Measurements from ENCODE around the gene PHOX2A.
"Not testable (repeated sequence)": the region's sequence is repeated elsewhere in the genome, so short reads cannot be mapped to it uniquely, and the experiment has no call there.

Gene PHOX2A

DNA sequence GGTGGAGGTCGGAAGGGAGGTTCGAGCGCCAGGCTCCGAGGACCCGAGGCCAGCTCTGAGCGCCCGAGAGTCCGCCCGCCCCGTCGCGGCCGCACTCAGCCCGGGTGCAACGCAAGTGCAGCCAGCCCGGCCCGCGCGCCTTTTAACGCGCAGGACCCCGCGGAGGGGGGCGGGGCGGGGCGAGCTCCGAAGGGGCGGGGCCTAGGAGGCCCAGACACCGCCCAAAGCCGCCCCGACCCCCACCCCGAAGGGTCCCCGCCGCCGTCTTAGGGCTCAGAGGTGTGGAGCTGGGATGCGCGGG, at the start of gene PHOX2A:
PHOX2A (minus strand) TSS at position 117 of the 301 bp plus-strand sequence. CDS start 172 bp downstream, outside the sequence.
- no peak for DNase-seq (ENCODE audit: low read depth)

DNA sequence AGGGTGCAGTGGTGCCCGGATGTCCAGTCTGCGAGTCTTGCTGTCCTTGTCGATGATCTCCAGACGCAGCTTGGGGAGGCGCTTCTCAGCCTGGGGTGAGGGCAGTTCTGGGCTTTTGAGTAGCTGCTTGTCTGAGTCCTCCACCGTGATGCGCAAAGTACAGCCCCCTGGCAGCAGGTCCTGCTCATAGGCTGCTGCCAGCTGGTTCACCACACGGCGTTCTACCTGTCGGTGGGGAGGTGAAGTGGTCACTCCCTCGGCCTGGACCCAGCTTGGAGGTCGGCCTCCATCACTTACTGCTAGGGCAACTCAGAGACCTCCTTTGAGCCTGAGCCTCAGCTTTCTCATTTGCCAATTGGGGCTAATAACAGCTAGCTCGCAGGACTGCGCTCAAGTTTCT, 49.4 kb upstream of the PHOX2A start:
- no peak for DNase-seq (ENCODE audit: low read depth)

GRCh38 chr11:72292106-72292785, 48.3 kb upstream of the PHOX2A start:
- DNase-seq (ENCODE audit: low read depth) = no peak

GRCh38 chr11:72290741-72291140, 46.8 kb upstream of the PHOX2A start:
- not testable (repeated sequence) for DNase-seq (ENCODE audit: low read depth)

- DNase-seq (ENCODE audit: low read depth) = no peak
Measured at GRCh38 chr11:72287293-72287692, 43.3 kb upstream of the PHOX2A start.

- DNase-seq (ENCODE audit: low read depth) = no peak
Measured at GRCh38 chr11:72283947-72284346, 40.0 kb upstream of the PHOX2A start.

- no peak for DNase-seq (ENCODE audit: low read depth)
Measured at GRCh38 chr11:72280726-72281315, 36.8 kb upstream of the PHOX2A start.

DNA sequence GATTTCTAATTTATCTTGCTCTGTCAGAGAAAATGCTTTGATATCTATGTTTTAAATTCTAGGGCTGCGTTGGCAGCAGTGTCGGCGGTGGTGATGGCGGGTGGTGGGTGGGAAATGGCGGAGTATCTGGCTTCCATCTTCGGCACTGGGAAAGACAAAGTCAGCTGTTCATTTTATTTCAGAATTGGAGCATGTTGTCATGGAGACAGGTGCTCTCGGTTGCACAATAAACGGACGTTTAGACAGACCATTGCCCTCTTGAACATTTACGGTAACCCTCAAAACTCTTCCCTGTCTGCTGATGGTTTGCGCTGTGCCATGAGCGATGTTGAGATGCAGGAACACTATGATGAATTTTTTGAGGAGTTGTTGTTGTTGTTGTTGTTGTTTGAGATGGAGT, 36.1 kb upstream of the PHOX2A start:
- no peak for DNase-seq (ENCODE audit: low read depth)

DNA sequence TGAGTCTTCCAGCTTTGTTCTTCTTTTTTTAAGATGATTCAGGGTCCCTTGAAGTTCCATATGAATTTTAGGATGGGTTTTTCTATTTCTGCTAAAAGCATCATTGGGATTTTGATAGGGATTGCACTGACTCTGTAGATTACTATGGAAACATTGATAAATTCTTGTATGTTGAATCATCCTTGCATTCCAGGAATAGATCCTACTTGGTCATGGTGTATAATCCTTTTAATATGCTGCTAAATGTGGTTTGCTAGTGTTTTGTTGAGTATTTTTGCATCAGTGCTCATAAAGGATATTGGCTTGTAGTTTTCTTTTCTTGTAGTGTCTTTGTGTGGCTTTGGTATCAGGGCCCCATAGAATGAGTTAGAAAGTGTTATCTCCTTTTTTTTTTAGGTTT, 34.9 kb upstream of the PHOX2A start:
- no peak for DNase-seq (ENCODE audit: low read depth)

DNA sequence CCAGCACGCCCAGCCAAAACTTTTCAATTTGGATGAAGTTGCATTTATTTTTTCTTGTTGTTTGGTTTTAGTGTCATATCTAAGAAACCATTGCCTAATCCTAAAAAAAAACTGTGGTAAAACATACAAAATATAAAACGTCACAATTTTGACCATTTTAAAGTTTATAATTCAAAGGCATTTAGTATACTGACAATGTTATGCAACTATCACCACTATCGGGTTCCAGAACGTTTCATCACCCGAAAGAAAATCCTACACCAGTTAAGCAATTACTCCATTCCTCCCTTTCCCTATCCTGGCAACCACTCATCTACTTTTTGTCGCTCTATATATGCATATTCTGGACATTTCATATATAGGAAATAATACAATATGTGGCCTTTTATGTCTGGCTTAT, 30.5 kb upstream of the PHOX2A start:
- no peak for DNase-seq (ENCODE audit: low read depth)

DNA sequence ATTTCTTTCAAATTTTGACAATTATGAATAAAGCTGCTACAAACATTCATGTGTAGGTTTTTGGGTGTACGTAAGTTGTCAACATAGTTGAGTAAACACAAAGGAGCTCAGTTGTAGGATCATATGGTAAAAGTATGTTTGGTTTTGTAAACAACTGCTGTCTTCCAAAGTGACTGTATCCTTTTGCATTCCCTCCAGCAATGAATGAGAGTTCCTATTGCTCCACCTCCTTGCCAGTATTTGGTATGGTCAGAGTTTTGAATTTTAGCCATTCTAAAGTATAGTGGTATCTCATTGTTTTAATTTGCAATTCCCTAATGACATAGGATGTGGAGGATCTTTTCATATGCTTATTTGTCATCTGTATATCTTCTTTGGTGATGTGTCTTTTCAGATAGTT, 28.0 kb upstream of the PHOX2A start:
- DNase-seq (ENCODE audit: low read depth) = no peak

DNA sequence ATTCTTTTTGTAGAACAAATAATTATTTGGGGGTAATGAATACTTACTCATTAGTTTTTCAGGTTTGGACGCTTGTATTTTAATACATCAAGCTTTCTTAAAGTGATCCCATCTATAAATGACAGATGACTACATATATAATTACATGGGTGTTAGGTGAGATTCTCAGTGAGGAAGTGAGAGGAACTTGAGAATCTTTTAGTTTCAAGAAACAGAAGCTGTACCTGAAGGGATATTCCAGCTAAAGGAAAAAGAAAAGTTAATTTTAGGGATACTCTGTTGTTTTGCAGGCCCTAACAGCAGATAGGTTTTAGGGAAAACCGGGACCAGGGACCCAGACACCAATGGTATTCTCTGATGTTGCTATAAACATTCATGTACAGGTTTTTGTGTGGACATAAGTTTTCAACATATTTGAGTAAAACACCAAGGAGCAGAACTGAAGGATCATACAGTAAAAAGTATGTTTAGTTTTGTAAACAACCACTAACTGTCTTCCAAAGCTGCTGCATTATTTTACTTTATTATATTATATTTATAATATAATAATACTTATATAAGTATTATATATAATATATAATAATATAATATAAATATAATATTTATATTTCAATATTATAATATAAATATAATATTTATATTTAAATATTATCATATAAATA, 24.1 kb upstream of the PHOX2A start:
- DNase-seq (ENCODE audit: low read depth) = no peak

- DNase-seq (ENCODE audit: low read depth) = not testable (repeated sequence)
Measured at GRCh38 chr11:72266960-72267359, 23.0 kb upstream of the PHOX2A start.

- DNase-seq (ENCODE audit: low read depth) = no peak
Measured at GRCh38 chr11:72265951-72266350, 22.0 kb upstream of the PHOX2A start.

GRCh38 chr11:72263361-72263760, 19.4 kb upstream of the PHOX2A start:
- no peak for DNase-seq (ENCODE audit: low read depth)

GRCh38 chr11:72260574-72260973, 16.6 kb upstream of the PHOX2A start:
- no peak for DNase-seq (ENCODE audit: low read depth)

DNA sequence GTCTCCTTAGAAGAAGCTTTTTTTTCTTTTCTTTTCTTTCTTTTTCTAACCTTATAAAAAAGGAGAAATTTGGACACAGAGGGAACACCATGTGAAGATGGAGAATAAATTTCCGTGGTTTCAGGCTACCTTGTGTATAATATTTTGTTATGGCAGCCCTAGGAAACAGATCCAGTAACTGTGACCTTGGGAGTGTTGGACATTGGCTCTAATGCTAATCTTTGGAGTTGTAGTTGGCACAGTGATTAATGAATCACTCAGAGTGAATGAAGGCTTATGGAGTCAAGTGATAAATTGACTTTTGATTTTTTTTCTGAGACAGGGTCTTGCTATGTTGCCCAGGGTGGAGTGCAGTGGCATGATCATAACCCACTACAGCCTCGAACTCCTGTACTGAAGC, 15.5 kb upstream of the PHOX2A start:
- DNase-seq (ENCODE audit: low read depth) = no peak

- no peak for DNase-seq (ENCODE audit: low read depth)
Measured at GRCh38 chr11:72257570-72257969, 13.6 kb upstream of the PHOX2A start.

- no peak for DNase-seq (ENCODE audit: low read depth)
Measured at GRCh38 chr11:72254299-72254993, 10.5 kb upstream of the PHOX2A start.

- DNase-seq (ENCODE audit: low read depth) = no peak
Measured at GRCh38 chr11:72253392-72253791, 9.4 kb upstream of the PHOX2A start.

DNA sequence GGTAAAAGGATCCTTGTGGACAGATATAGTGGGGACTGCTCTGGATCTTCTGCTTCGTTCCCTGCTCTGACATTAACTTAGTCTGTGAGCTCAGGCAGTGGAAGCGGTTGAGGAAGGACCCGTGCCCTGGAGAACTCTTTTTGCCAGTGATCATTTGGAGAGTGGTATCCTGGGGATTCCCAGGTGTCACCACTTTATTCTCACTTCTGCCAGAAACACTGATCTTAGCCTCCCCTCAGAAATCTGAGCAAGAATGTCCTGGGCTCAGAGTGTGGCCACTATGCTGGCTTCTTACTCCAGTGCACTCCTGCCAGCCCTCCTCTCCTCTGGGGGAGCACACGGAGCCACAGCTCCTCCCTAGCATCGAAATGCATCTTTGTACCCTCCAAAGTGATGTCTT, 7.6 kb upstream of the PHOX2A start:
- DNase-seq (ENCODE audit: low read depth) = no peak

DNA sequence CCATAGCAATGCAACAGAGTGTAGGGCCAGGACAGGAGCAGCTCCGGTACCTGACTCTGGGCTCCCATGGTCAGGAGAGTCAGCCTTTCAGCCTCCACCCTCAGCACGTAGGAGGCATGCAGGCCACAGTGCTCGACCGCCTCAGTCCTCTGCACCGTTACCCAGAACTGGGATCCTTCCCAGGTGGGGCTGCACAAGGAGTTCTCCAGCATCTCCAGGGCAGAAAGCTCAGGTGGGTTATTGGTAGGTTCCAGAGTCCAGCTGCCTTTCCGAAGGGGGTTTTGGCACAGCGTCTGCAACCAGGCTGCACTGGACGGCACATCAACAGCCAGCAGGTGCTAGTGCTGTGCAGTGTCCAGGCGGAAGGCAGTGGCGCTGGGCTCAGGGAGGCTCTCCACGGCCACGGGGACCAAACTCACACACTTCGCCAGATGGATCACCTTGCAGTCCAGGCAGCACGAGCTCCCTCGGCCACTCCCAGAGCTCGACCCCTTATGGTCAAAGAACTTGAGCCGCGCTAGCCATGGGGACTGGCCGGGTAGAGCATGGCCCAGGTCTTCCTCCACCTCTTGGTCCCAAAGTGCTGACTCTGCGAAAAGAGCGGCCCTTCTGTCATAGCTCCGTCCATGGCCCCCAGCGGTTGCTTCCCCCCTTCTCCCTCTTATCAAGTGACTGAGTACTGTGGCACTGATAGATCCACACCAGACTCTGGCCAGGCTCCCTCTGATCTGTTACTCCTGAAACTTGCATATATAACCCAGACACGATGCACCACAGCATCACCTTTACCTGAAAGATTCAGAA, 6.9 kb upstream of the PHOX2A start:
- DNase-seq (ENCODE audit: low read depth) = no peak
